ENCODE measurements around the gene MACROD2.

DNA sequence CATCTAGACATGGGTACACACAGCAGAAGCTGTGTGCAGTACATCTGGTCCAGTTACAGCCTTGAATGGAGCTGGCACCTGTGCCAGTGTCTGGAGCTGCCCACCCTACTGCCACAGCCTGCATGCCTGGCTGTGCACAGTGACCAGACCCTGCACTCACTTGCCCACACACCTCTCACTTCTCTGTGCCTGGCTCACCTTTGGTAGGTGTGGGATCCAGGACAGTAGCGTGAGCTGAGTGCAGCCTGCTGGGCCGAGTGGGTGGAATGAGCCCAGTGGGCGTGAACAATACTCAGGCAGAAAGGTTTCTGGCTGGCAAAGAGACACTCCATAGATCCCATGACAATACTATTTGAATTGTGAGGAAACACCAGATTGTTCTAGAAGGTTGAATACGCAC is 1181.6 kb downstream of the MACROD2 start:
- TF ChIP-seq MXI1 (conservative IDR thresholded peaks at IDR 0.05; ENCODE audit: poor library complexity, severe bottlenecking) (no peak), POLR2AphosphoS5 (IDR thresholded peaks at IDR 0.05) (no peak), EZH2 (IDR thresholded peaks at IDR 0.05; ENCODE audit: borderline replicate concordance, insufficient read depth, low read length, poor library complexity, severe bottlenecking) (no peak), RAD21 (conservative IDR thresholded peaks at IDR 0.05) (no peak), EP300 (conservative IDR thresholded peaks at IDR 0.05; ENCODE audit: poor library complexity, severe bottlenecking) (no peak)
- TF ChIP-seq, protein P1, sequence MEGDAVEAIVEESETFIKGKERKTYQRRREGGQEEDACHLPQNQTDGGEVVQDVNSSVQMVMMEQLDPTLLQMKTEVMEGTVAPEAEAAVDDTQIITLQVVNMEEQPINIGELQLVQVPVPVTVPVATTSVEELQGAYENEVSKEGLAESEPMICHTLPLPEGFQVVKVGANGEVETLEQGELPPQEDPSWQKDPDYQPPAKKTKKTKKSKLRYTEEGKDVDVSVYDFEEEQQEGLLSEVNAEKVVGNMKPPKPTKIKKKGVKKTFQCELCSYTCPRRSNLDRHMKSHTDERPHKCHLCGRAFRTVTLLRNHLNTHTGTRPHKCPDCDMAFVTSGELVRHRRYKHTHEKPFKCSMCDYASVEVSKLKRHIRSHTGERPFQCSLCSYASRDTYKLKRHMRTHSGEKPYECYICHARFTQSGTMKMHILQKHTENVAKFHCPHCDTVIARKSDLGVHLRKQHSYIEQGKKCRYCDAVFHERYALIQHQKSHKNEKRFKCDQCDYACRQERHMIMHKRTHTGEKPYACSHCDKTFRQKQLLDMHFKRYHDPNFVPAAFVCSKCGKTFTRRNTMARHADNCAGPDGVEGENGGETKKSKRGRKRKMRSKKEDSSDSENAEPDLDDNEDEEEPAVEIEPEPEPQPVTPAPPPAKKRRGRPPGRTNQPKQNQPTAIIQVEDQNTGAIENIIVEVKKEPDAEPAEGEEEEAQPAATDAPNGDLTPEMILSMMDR (IDR thresholded peaks at IDR 0.05; ENCODE audit: poor library complexity, severe bottlenecking), result no peak
